HG03575 (cell line): Measurements from ENCODE around the gene TBCD.

Experiments
- ATAC-seq: cut with Tn5 transposase; IDR thresholded peaks from one replicate; pipeline ENCODE4 v1.9.1; 2021; ENCODE audit not compliant: unreplicated experiment, insufficient number of reproducible peaks, low FRiP score; ENCODE audit errors: extremely low read depth

Gene TBCD

GRCh38 chr17:82907797-82908542 lies 156.1 kb downstream of the TBCD start:
- no peak for ATAC-seq

DNA sequence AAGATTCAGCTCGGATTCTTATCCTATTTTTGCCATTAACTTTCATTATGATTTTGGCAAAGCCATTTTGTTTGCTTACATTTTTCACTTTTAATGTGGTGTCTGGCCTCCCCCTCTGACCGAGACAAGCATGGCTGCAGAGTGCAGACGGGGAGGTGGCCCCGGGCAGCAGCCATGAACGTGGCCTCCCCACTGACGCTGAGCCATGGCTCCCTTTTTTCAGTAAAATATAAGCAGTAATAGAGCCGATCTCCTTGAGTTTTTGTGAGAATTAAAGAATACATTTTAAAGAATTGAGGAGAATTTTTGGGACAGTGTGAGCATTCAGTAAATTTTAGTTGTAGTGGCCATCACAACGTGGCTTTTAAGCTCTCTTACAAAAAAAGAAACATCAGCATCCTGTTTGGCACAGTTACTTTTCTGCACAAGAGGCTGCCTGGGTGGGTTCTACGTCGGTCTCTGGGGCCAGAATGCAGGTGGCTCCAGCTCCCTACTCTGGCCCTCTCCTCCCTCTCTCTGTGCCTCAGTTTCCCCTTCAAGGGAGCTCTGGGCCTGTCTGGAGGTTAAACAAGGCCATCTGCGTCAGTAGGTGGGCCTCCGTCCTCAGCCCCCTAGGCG lies 156.8 kb downstream of the TBCD start:
- no peak for ATAC-seq

DNA sequence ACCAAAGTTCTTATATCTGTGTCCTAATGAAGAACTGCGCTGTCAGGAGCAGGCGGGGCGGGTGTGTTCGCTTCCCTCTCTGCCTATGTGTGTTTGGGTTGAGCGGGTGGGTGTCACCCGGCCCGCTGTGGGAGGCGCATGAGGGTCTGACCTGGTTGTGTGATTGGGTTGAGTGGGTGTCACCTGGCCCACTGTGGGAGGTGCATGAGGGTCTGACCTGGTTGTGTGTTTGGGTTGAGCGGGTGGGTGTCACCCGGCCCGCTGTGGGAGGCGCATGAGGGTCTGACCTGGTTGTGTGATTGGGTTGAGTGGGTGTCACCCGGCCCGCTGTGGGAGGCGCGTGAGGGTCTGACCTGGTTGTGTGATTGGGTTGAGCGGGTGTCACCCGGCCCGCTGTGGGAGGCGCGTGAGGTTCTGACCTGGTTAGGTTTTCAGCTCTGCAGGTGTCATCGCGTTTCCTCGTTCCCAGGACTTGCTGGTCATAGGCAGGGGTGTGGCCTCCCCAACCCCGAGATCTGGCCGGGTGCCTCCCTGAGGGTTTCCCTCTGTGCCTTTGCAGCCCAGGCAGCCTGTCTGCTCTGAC lies 157.5 kb downstream of the TBCD start:
- no peak for ATAC-seq

GRCh38 chr17:82910041-82910481 lies 158.2 kb downstream of the TBCD start:
- no peak for ATAC-seq

- ATAC-seq = no peak
Observed at GRCh38 chr17:82910770-82911169, 158.9 kb downstream of the TBCD start.

DNA sequence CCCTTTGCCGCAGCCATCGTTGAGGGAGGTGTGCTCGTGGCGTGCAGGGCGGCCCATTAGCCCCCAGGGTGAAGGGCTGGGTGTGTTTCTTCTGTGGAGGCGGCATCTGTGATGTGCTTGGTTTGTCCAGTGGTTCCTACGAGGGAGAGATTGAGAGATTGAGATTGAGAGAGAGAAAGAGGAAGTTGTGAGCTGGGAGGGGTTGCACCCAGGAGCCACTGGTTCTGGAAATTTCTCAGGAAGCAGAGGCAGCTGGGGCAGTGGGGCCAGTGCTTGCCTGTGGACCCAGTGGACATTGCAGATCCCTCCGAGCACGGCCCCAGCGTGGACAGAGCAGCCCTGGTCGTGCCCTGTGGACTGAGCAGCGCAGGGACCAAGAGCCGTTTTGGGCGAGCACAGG lies 160.0 kb downstream of the TBCD start:
- no peak for ATAC-seq

- no peak for ATAC-seq
Observed at GRCh38 chr17:82912484-82913089, 160.7 kb downstream of the TBCD start.

DNA sequence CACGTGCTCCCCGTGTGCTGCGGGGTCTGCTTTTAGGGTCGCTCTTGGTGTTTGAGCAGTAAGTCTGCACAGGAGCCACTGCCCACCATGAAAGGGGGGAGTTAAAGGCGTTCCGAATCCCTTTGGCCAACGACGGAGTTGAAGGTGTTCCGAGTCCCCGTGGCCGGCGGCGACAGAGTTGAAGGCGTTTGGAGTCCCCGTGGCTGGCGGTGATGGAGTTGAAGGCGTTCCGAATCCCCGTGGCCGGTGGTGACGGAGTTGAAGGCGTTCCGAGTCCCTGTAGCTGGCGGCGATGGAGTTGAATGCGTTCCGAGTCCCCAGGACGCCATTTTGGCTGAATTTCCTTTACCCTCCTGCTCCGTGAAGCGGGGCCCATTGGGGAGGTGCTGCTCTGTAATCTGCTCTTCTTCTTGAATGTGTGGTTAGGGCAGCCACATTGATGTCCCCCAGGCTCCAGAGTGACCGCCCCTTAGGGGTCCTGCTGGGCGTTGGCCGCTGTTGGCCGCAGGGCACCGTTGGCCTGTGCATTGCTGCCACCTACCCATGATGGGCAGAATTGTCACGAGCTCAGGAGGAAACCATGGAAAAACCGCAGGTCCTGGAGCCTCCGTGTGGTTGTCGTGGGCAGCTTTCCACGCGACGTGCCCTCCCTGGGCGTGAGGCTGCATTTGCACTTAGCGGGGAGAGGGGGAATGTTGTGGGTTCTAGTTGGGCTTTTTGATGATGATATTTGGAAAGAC lies 161.6 kb downstream of the TBCD start:
- ATAC-seq = no peak

GRCh38 chr17:82914375-82914774 lies 162.5 kb downstream of the TBCD start:
- ATAC-seq = no peak

DNA sequence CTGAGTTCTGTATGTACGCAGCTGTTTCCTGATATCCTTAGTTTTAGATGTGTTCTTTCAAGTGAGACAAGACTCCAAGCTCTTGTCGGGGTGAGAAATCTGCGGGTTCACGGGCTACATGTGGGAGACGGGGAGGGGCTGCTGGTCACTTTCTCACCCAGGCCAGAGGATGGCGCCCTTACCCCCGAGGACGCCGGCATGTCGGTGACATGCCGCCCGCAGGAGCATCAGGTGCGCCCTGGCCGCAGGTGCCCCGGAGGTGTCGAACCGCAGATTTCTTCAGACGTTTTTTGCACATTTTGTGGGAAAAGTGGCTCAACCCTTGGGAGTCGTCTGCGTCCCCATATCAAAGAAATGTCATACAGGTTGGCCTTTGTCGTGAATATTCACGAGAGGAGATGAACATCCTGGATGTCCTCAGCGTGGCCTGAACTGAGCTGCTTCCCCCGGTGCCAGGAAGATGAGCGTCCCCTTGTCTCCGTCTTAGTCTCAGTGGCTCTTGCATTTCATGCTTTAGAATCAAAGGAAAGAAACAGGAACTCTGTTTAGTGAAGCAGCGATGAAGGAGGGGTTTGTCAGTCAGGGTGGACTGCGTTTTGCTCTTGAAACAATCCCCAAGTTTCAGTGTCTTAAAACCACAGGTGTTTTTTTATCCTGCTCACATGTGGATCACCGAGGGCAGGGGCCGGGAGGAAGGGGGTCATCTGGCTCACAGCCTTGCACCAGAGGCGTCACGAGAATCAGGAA lies 163.3 kb downstream of the TBCD start:
- no peak for ATAC-seq

GRCh38 chr17:82915757-82916027 lies 163.8 kb downstream of the TBCD start:
- no peak for ATAC-seq

DNA sequence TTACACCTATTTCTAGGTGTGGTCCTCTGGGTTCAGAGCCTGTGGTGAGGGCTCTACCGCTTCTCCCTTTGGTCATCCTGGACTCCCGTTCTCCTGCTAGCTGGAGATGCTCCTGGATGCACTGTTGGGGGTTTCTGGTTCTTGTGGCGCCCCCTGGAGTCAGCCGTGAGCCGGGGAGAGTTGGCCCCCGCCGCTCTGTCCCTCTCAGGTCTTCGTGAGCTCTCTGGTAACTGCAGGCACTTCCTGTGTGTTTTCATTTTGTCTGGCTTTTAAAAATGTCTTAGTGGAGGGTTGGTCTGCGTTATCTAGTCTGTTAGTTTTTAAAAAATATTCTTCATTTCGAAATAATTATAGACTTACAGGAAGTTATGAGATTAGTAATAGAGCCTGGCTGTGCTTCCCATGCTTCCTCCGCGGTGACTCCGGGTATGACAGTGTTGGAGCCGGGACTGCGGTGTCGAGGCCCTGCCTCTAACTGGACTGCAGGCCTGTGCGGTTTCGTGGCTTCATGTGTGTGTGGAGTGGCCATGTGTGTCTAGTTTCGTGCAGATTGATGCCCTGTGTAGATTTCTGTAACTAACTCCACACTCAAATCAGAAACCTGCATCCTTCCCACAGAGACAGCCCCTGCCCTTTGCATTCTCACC lies 166.0 kb downstream of the TBCD start:
- ATAC-seq = no peak

DNA sequence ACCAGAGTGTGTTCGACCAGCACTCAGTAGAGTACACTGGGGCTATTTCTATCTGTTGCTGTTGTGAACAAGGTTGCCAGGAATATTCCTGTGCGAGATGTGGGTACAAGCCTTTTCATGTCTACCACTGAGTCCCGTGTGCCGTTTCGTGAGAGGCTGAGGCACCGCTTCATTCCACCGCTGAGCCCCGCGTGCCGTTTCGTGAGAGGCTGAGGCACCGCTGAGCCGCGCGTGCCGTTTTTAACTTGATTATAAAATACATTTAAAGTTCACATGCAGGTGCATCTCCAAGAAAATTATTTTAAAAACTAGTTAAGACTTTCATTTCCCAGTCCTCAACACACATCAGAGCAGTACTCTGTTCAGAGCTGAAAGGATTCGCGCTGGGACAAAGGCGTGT lies 166.6 kb downstream of the TBCD start:
- no peak for ATAC-seq

GRCh38 chr17:82920150-82920549 lies 168.3 kb downstream of the TBCD start:
- ATAC-seq = no peak

DNA sequence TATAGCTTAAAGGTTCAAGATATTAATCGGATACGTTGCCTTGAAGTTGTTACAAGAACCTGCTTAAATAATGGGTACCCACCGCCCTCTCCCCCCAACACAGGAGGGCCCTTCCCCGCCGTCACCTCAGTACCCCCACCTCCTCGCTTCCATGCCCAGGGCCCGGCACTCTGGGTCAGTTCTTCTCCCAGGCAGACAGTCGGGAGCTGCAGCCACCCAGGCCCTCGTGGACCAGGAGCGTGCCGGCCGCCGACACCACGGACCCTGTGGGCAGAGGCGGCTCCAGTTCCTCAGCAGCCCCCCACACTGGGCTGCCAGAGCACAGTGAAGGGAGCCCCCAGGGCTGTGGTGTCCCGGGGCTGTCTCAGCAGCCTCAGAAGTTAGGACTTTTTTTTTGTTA lies 168.8 kb downstream of the TBCD start:
- no peak for ATAC-seq

GRCh38 chr17:82921426-82921825 lies 169.6 kb downstream of the TBCD start:
- no peak for ATAC-seq

- no peak for ATAC-seq
Observed at GRCh38 chr17:82922646-82923045, 170.8 kb downstream of the TBCD start.

GRCh38 chr17:82923366-82924113 lies 171.7 kb downstream of the TBCD start:
- ATAC-seq = no peak
